Esophagus muscularis mucosa (tissue), 4 donors: ENCODE data around the gene IDH2. TPM values are rescaled to one million over a fixed set of nuclear protein-coding genes. Genes with fewer than 3 reads are reported as not detected.
A peak's percentile ranks its signal among the peaks of the same experiment; 100 is the strongest.
"Not testable (repeated sequence)": the region's sequence is repeated elsewhere in the genome, so short reads cannot be mapped to it uniquely, and the experiment has no call there.

Experiments
- DNase-seq: peaks from one replicate; pipeline ENCODE4 v3.0.0-alpha.2; 2017; ENCODE audit errors: extremely low spot score
- H3K27ac ChIP-seq, 4 donors: fragments of 200-600 bp; sonication (generic); replicated peaks in 1 of 4; 1 replicate in 3 of 4; 2 replicates in 1 of 4; pipeline ENCODE4 v1.5.1; 2016 to 2019; ENCODE audit warnings: mild to moderate bottlenecking in 1 of 4
- H3K27me3 ChIP-seq, 4 donors: fragments of 200-600 bp; sonication (generic); one replicate each; pipeline versions ENCODE4 v1.5.1 to v1.6.0; 2016 to 2019
- H3K36me3 ChIP-seq, 4 donors: fragments of 200-600 bp; sonication (generic); one replicate each; pipeline ENCODE4 v1.5.1; 2016 to 2019
- H3K4me1 ChIP-seq, 4 donors: fragments of 200-600 bp; sonication (generic); one replicate each; pipeline ENCODE4 v1.5.1; 2016 to 2019
- H3K4me3 ChIP-seq, 4 donors: fragments of 200-600 bp; sonication (generic); 1 replicate in 2 of 4; 2 replicates in 2 of 4; pipeline ENCODE4 v1.5.1; 2016 to 2019; ENCODE audit warnings: mild to moderate bottlenecking in 4 of 4, moderate library complexity in 1 of 4
- H3K9me3 ChIP-seq, 4 donors: fragments of 200-600 bp; sonication (generic); 1 replicate in 3 of 4; 2 replicates in 1 of 4; pipeline ENCODE4 v1.5.1; 2016 to 2019
- CTCF ChIP-seq, 3 experiments: fragments of 200-600 bp in 2 of 3; fragments of 450-650 bp in 1 of 3; sonication (generic) in 2 of 3; IDR thresholded peaks; one replicate each; pipeline ENCODE4 v1.5.1; 2017 to 2019; ENCODE audit warnings: antibody characterized with exemption in 3 of 3, mild to moderate bottlenecking in 2 of 3, moderate library complexity in 1 of 3
- EP300 ChIP-seq: sonication (generic); formaldehyde crosslinking; IDR thresholded peaks from one replicate; pipeline ENCODE4 v1.6.1; 2017; ENCODE audit warnings: antibody characterized with exemption
- POLR2A ChIP-seq: fragments of 450-650 bp; IDR thresholded peaks from one replicate; pipeline ENCODE4 v1.6.1; 2017; ENCODE audit warnings: antibody characterized with exemption, moderate library complexity, mild to moderate bottlenecking, low read depth
- POLR2AphosphoS5 ChIP-seq, 2 donors: sonication (generic); formaldehyde crosslinking; IDR thresholded peaks; one replicate each; pipeline ENCODE4 v1.6.1; 2017; ENCODE audit warnings: antibody characterized with exemption in 2 of 2
- WGBS: methylation state at CpG from one replicate; pipeline ENCODE4 v1.1.5; 2018; 5-methylcytosine and 5-hydroxymethylcytosine counted together
- intact Hi-C: fragments of 100-400 bp; cut with DNase I; formaldehyde crosslinking; loops from one replicate; pipeline ENCODE4 v1.15.1; 2023
- total RNA-seq, 4 donors: library from RNA; depleted of rRNA; stranded (reverse); fragments of >200 nt; gene quantifications; one replicate each; pipeline versions ENCODE4 v1.1.0 to v1.2.1, GENCODE V29; 2016

The IDH2 gene
- total RNA-seq, 4 donors from 2014 or later: 119 to 228 (median 171) TPM

DNA sequence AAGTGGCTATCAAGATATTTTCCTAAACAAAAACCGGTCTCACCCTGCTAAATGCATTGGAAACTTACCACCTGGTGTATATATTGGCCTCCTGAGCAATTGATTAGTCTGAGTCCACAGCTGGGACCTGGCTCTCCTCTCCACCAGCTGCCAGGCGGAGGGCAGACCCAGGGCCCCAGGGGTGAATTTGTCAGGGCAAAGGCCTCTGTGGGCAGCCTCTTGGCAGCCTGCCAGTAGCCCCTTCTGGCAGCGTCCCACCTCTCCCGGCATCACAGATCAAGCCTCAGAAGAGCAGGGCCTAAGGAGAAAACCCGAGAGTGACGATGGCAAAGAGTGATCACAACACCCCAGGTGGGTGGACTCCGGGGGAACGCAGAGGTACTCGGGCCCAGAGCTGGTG, 43.0 kb upstream of the IDH2 start:
- no peak for DNase-seq
- H3K4me1 ChIP-seq: peaks cover 5 to 27% (median 19%) of the 10 kb centered on the region in 4 donors
- H3K27me3 ChIP-seq: no peaks in the 10 kb centered on the region
- H3K27ac ChIP-seq: no peak overlapping the region
- H3K4me3 ChIP-seq: no peak overlapping the region
- H3K9me3 ChIP-seq: no peaks in the 10 kb centered on the region
- TF ChIP-seq POLR2A (no peak), CTCF (IDR thresholded peaks at IDR 0.05) (no peak), POLR2AphosphoS5 (IDR thresholded peaks at IDR 0.05) (no peak), EP300 (no peak)
- 63% methylated on average over 8 of the region's 9 CpGs for WGBS
- no peaks in the 10 kb centered on the region for H3K36me3 ChIP-seq
- intact Hi-C loops: no loop called here

GRCh38 chr15:90143166-90143655, 40.9 kb upstream of the IDH2 start:
- no peaks in the 10 kb centered on the region for H3K27me3 ChIP-seq
- no peaks in the 10 kb centered on the region for H3K36me3 ChIP-seq
- 34% methylated on average over 9 of the region's 12 CpGs for whole genome bisulfite sequencing
- peaks cover 12 to 25% (median 18%) of the 10 kb centered on the region in 4 donors for H3K4me1 ChIP-seq
- peak overlapping the region in 1 of 4 donors; percentile 42 for H3K27ac ChIP-seq
- H3K9me3 ChIP-seq: no peaks in the 10 kb centered on the region
- peak in 1 of 2 donors; percentile 27 for TF ChIP-seq POLR2AphosphoS5 (IDR thresholded peaks at IDR 0.05)
- TF ChIP-seq CTCF (IDR thresholded peaks at IDR 0.05): peak; percentile 48 to 69 (median 63)
- no peak for TF ChIP-seq EP300
- no peak for DNase-seq
- H3K4me3 ChIP-seq: no peak overlapping the region
- intact Hi-C loops: no loop called here

GRCh38 chr15:90142216-90143165, 40.2 kb upstream of the IDH2 start:
- Histone ChIP-seq H3K4me3 (no peak overlapping the region), H3K36me3 (no peaks in the 10 kb centered on the region), H3K27me3 (no peaks in the 10 kb centered on the region), H3K27ac (no peak overlapping the region), H3K9me3 (no peaks in the 10 kb centered on the region), H3K4me1 (peaks cover 12 to 27% (median 19%) of the 10 kb centered on the region in 4 donors)
- WGBS: 84% methylated on average over 21 of the region's 21 CpGs
- intact Hi-C loops: no loop called here
- TF ChIP-seq EP300 (no peak), POLR2A (no peak), POLR2AphosphoS5 (IDR thresholded peaks at IDR 0.05) (no peak), CTCF (IDR thresholded peaks at IDR 0.05) (no peak)
- DNase-seq: no peak

DNA sequence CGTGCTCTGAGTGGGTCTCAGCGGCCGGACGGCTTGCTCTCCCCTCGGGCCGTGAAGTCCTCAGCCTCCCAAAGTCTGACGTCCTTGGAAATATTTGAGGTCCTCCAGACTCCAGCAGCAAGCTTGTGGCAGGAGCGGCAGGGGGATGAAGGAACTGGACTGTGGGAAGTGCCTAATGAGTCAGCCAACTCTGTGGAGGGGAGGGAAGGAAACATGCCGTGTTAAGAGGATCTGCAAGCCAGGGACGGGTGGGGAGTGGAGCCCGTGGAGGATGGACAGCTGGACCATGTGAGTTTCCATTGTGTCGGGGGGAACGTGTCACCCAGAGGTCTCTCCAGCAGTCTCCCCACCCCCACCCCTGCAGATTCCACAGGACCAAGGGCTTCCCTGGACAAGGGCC, 39.4 kb upstream of the IDH2 start:
- Histone ChIP-seq H3K4me3 (no peak overlapping the region), H3K36me3 (no peaks in the 10 kb centered on the region), H3K27me3 (no peaks in the 10 kb centered on the region), H3K4me1 (peaks cover 12 to 27% (median 19%) of the 10 kb centered on the region in 4 donors), H3K9me3 (no peaks in the 10 kb centered on the region), H3K27ac (no peak overlapping the region)
- no peak for DNase-seq
- 57% methylated on average over 11 of the region's 13 CpGs for WGBS
- TF ChIP-seq POLR2AphosphoS5 (IDR thresholded peaks at IDR 0.05) (no peak), CTCF (IDR thresholded peaks at IDR 0.05) (no peak), POLR2A (no peak), EP300 (no peak)
- intact Hi-C loops: no loop called here

DNA sequence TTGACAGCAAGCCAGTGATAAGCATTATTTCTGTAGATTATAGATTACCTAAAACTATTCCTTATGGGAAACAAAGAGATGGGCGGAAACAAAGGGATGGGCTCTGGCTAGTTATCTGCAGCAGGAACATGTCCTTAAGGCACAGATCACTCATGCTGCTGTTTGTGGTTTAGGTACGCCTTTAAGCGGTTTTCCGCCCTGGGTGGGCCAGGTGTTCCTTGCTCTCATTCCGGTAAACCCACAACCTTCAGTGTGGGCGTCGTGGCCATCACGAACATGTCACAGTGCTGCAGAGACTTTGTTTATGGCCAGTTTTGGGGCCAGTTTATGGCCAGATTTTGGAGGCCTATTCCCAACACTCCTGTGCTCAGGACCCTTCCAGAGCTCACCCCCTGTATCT, 37.3 kb upstream of the IDH2 start:
- DNase-seq, H3K36me3 ChIP-seq, intact Hi-C loops, H3K27me3 ChIP-seq, H3K9me3 ChIP-seq, H3K4me3 ChIP-seq: not testable (repeated sequence)
- Histone ChIP-seq H3K27ac (peak overlapping the region in 1 of 4 donors; percentile 53), H3K4me1 (peaks cover 12 to 27% (median 19%) of the 10 kb centered on the region in 4 donors)
- WGBS: 97% methylated on average over 8 of the region's 8 CpGs
